Left forelimb (tissue), 1 donor: ENCODE measurements around the gene CASK.

Source experiments
- DNase-seq: peaks from one replicate; pipeline ENCODE4 v3.0.0-alpha.2; 2018; ENCODE audit warnings: low spot score

Gene CASK

DNA sequence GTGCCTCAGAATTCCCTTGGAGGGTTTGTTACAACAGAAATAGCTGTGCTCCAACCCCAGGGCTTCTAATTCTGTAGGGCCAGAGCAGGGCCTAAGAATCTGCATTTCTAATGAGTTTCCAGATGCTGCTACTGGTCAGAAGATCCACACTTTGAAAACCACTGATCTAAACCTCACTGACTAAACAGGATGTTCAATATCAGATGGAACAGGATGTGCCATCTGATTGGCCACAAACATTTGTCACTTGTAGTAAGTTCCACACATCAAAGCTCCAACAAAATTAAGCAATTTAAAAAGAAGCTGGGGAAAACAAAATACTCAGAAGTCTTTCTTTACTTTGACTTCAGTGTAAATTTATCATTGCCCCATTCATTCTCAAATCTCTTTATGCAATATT is 14.3 kb downstream of the CASK start:
- DNase-seq = no peak

GRCh38 chrX:41906515-41907187 is 16.7 kb downstream of the CASK start:
- no peak for DNase-seq

DNA sequence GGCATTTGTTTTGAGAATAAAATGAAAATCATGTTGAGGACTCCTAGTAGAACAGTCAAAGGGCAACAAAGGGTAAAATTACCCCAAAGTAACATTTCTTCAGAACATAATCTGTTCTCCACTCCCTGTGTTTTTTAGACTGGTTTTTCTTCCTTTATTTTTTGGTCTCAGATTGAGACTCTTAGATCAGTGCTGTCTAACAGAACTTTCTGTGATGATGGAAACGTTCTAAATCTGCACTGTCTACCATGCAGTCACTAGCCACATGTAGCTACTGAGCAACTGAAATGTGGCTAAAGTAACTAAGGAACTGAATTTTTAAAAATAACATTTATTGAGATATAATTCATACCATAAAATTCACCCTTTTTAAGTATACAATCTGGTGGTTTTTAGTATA is 19.8 kb downstream of the CASK start:
- DNase-seq = no peak

GRCh38 chrX:41900321-41900720 is 23.0 kb downstream of the CASK start:
- no peak for DNase-seq

GRCh38 chrX:41895826-41896225 is 27.5 kb downstream of the CASK start:
- no peak for DNase-seq

- DNase-seq = no peak
Observed at GRCh38 chrX:41890026-41890423, 33.3 kb downstream of the CASK start.

DNA sequence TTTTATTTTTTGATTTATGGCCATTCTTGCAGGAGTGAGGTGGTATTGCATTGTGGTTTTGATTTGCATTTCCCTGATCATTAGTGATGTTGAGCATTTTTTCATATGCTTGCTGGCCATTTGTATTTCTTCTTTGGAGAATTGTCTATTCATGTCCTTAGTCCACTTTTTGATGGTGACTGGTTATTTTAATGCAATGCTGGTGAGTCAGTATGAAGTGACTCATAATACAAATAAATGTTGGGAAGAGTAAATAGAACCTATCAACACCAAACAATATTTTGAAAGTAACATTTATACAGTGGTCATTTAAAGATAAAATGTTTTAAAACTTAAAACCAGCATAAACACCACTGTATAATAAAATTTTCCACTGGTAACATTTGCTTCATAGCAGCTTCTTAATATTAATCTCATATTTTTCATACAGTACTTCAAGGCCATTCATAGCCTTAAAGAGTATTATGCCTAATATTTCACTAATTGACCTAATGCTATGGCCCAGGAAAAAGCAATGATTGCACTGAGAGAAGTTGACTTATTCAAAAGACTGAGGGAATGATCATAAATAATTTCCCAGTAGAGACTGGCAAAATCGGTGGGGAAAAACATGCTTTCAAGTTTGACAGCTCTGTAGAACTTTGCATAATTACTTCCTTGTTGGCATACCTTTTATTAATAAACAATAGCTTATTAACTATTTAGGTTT is 33.9 kb downstream of the CASK start:
- DNase-seq = no peak

DNA sequence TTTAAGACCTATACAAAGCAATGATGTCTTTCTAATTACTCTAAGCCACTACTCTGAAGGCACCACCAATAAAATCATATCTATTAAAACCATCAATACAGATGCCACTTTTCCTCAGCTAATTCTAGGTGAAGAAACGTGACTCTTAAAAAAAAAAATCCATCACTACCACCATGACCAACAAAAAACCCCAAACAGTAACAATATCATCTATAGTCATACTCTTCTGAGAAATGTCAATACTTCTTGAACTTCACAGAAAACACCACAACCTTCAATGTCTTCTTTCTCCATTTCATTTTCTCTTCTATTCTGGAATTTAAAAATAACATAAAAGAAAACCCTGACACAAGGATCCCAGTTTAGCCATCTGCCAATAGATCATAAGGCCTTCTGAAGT is 35.7 kb downstream of the CASK start:
- no peak for DNase-seq

GRCh38 chrX:41885724-41886123 is 37.6 kb downstream of the CASK start:
- no peak for DNase-seq

- DNase-seq = no peak
Observed at GRCh38 chrX:41881166-41881565, 42.2 kb downstream of the CASK start.

DNA sequence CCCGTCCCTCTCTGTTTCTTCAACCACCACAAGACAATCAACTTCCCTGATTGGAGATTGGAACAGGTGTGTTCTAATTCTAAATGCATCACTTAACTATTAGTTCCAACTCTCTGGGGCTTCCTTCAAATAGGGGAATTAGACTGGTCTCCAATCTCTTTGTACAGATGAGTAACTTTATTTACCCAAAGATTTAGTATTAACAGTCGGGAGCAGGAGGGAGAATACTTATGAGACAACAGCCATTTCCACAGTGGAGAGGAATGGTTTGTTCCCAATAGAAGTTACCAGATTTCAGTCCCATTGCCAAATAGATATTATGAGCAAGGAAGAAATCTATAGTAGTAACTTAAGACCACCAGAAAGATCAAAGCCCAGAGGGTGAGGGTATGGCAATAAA is 46.2 kb downstream of the CASK start:
- DNase-seq = no peak

DNA sequence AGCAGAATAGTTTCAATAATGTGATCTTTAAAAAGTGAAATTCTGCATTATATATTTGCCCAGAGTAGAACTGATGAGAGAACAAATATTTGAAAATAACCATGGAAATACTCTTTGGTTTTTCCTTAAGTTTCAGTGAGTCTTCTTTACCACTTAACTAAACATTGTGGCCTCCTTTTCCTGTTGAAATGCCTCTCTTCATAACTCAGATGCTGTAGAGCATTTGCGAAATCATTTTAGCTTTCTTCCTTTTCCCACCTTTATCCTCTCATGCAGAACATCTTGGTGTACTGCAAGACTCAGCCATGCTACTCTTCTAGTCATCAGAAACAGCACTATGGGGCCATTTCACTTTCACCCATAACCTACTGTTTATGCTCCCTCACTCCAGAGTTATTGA is 48.2 kb downstream of the CASK start:
- no peak for DNase-seq

DNA sequence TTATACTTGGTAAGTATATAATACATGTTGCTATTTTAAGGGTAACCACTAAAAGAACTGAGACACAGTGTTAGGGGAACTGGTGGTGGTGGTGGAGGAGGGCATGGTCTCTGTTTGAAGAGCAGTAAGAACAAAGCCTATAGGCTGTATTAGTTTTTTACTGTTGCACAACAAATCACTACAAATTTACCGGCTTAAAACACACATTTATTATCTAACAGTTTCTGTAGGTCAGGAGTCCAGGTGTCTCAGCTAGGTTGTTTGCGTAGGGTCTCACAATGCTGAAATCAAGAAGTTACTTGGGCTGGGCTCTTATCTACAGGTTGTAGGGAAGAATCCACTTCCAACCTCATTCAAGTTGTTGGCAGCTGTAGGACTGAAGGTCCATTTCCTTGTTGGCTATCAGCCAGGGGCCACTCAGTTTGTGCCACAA is 52.6 kb downstream of the CASK start:
- DNase-seq = no peak

GRCh38 chrX:41868392-41868977 is 54.9 kb downstream of the CASK start:
- DNase-seq = no peak

- no peak for DNase-seq
Observed at GRCh38 chrX:41863343-41864203, 59.8 kb downstream of the CASK start.

DNA sequence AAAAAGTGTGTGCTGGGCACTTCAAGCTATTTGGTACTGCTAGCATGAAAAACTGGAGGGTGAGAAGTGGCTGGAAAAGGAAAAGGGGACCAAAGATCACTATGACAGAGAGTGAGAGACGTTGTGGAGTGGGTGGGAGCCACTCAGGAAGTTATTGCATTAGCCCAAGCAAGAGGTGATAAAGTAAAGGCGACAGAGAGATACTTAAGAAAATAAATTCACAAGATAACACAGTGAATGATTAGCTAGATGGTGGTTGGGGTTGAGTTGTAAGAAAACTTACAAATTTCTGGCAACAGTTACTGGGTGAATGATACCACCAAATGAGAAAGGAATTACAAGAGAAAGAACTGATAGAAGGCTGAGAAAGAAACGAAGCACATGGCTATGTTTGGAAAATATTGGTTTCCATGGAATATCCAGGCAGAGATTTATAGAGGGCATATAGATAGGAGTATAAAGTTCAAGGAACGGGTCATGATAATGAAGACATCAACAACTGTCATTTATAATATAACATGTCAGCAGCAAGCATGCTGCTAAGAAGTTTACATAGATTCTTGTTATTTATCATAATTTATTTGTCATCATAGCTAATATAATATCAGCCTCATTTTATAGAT is 60.7 kb downstream of the CASK start:
- DNase-seq = no peak

DNA sequence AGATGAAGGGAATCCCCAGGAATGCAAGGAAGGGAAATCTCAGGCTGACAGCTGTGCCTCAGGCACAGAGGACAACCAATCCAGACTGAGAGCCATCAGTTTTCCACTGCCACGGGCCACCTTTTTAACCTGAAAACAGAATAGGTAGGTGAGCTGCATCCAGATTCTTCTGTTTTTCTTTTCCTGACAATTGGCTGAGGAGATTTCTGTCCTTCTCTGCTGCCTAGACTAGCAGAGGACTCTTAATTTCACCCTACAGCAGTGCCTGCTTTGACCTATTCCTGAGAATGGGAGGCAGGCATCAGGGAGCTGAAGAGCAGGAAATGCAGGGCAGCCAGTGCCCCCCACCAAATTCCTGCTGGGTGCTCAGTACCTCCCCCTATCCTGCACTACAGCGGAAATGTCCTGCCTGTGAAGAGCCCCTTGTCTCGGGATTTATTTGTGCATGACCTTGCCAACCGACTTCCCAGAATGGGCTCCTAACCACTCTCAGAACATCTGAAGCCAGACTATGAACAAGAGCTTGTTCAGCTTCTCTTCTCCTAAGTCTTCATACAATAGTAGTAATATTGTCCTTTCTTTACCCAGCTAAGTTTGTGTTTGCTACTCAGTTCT is 65.1 kb downstream of the CASK start:
- DNase-seq = no peak

GRCh38 chrX:41857670-41858069 is 65.7 kb downstream of the CASK start:
- no peak for DNase-seq

DNA sequence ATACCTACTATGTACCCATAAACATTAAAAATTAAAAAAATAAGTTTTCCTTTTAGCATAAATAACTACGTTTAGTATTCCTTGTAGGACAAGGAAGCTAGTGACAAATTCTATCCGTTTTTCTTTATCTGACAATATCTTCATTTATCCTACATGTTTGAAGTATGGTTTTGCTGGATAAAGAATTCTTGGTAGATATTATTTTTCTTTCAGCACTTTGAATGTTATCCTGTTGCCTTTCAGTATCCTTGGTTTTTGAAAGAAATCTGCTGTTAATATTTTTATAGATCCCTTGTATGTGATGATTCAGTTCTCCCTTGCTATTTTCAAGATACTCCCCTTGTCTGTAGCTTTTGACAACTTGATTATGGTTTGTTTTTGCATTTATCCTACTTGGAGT is 76.6 kb downstream of the CASK start:
- no peak for DNase-seq

- no peak for DNase-seq
Observed at GRCh38 chrX:41837270-41837944, 85.9 kb downstream of the CASK start.

GRCh38 chrX:41828826-41829225 is 94.5 kb downstream of the CASK start:
- DNase-seq = no peak
